Retinal pigment epithelial cell (primary cell): ENCODE results near the gene WDR18.

Source experiments
- DNase-seq: peaks from one replicate; pipeline ENCODE4 v3.0.0-alpha.2; 2010; ENCODE audit warnings: low read depth
- H3K4me3 ChIP-seq: 2 replicates; pipeline ENCODE4 v1.5.1; 2011; ENCODE audit warnings: mild to moderate bottlenecking, low read length, control low read depth, moderate library complexity
- TF ChIP-seq, protein P1 (sequence below): conservative IDR thresholded peaks from 2 replicates; pipeline ENCODE4 v1.5.1; 2011; ENCODE audit warnings: low read depth, low read length, control low read depth, inconsistent platforms

Gene WDR18, protein sequence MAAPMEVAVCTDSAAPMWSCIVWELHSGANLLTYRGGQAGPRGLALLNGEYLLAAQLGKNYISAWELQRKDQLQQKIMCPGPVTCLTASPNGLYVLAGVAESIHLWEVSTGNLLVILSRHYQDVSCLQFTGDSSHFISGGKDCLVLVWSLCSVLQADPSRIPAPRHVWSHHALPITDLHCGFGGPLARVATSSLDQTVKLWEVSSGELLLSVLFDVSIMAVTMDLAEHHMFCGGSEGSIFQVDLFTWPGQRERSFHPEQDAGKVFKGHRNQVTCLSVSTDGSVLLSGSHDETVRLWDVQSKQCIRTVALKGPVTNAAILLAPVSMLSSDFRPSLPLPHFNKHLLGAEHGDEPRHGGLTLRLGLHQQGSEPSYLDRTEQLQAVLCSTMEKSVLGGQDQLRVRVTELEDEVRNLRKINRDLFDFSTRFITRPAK

DNA sequence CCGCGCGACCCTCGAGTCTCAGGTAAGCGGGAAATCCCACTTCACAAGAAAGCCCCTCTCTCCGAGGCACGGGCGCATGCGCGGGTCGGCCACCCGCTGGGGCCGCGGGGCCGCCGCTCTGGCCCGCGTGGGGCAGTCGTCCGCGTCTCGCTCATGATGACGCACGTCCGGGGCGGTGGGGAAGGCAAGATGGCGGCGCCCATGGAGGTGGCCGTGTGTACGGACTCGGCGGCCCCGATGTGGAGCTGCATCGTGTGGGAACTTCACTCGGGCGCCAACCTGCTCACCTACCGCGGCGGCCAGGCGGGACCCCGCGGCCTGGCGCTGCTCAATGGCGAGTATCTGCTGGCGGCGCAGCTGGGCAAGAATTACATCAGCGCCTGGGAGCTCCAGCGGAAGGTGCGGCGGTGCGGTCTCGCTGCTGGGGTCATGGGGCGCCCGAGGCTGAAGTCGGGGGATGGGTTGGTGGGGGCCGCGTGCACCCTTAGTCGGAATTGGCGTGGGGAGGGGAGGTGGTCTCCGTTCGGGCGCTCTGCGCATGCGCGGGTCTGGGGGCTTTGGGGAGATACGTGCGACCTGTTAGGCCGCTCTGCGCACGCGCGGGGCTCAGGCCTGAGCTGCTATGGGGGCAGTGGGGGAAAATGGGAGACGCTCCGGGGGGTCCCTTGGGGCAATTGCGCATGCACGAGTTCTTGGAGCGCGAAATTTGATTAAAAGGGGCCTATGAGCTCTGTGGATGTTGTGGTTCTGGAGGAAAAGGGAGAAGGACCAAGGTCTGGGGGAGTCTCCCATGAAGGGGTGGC is at the start of gene WDR18:
TSS of gene WDR18 (plus strand) at position 181 of the 803 bp plus-strand sequence. CDS start at position 190, 9 bp downstream.
- DNase-seq = no peak
- TF ChIP-seq, protein P1, sequence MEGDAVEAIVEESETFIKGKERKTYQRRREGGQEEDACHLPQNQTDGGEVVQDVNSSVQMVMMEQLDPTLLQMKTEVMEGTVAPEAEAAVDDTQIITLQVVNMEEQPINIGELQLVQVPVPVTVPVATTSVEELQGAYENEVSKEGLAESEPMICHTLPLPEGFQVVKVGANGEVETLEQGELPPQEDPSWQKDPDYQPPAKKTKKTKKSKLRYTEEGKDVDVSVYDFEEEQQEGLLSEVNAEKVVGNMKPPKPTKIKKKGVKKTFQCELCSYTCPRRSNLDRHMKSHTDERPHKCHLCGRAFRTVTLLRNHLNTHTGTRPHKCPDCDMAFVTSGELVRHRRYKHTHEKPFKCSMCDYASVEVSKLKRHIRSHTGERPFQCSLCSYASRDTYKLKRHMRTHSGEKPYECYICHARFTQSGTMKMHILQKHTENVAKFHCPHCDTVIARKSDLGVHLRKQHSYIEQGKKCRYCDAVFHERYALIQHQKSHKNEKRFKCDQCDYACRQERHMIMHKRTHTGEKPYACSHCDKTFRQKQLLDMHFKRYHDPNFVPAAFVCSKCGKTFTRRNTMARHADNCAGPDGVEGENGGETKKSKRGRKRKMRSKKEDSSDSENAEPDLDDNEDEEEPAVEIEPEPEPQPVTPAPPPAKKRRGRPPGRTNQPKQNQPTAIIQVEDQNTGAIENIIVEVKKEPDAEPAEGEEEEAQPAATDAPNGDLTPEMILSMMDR = no peak
- peak within 1 kb of the TSS; percentile 89 for H3K4me3 ChIP-seq

DNA sequence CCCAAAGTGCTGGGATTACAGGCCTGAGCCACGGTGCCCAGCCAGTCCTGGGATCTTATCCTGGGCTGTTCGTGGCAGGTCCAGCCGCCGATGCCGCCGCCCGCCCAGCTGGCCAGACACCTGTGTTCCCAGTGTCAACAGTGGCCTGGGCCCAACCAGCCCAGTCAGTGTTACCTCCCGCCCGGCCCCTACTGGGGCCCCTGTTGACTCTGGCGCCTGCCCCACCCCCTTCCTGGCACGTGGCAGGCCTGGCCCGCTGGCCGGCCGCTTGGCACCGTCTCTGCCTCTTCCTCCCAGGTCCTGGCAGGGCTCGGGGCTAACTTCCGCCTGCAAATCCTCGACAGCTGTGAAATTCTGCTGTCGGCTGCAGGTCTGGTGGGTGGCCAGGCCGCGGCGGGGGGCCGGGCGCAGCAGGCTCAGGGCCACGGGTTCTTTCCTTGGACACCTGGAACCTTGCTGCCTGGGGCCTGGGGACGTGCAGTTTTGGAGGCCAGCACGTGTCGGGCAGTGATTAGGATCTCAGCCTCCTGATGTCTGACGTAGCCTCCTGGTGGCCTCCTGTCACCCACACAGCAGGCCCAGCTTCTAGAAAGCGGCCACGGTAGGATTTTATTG is 49.2 kb upstream of the WDR18 start:
- peak; percentile 51 for DNase-seq
- TF ChIP-seq, protein P1 = no peak
- no peak overlapping the region for H3K4me3 ChIP-seq

DNA sequence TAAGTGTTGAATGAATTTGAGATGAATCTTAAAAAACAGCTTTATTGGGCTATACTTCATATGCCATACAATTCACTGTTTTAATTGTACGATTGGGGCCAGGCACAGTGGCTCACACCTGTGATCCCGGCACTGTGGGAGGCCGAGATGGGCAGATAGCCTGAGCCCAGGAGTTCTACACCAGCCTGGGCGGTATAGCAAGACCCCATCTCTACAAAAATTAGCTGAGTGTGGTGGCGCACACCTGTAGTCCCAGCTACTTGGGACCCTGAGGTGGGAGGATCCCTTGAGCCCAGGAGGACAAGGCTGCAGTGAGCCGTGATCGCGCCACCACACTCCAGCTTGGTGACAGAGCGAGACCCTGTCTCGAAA is 48.0 kb upstream of the WDR18 start:
- TF ChIP-seq, protein P1 = no peak
- DNase-seq = no peak
- H3K4me3 ChIP-seq = no peak overlapping the region

DNA sequence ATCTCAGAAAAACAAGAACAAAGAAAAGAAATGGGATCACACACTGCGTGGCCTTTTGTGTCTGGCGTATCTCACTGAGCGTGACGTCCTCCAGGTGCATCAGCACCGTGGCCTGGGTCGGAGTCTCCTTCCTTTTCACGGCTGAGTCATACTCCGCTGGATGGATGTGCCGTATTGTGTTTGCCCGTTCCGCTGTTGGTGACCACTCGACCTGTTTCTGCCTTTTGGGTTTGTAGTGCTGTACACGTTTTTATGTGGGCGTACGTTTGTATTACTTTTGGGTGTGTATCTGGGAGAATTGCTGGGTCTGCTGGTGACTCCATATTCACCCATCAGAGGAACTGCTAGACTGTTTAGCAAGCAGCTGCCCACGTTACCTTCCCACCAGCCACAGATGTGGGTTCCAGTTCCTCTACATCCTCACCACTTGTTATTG is 46.9 kb upstream of the WDR18 start:
- TF ChIP-seq, protein P1 = no peak
- DNase-seq = no peak
- no peak overlapping the region for H3K4me3 ChIP-seq

DNA sequence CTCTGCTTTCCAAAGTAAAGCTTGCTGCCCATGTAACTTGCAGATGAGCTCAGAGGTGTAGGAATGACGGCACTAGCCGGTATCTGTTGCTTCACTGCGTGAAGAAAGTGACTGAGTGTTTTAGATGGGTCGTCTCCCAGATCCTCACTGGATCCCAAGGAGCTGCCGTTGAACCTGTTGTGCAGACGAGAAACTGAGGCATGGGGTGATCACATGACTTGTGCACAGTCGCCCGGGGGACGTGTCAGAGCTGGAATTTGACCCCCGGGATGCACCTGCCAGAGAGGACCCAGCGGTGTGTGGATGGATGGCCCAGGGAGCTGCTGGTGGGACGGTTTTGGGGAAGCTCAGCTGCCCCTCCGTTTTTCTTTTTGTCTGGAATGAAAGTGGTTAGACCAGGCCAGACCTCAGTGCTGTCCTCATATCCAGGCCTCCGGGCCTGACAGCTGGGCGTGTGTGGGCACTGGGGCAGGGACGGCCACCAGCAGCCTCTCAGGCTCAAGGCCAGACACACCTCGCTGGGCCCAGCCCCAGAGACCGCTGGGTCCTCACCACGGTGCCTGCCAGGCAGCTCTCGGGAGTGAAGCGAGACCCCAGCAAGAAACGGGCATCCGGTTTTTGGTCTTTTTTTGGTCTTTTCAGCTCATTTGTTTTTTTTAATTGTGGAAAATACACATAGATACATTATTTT is 45.8 kb upstream of the WDR18 start:
- no peak overlapping the region for H3K4me3 ChIP-seq
- TF ChIP-seq, protein P1 = no peak
- DNase-seq = no peak

DNA sequence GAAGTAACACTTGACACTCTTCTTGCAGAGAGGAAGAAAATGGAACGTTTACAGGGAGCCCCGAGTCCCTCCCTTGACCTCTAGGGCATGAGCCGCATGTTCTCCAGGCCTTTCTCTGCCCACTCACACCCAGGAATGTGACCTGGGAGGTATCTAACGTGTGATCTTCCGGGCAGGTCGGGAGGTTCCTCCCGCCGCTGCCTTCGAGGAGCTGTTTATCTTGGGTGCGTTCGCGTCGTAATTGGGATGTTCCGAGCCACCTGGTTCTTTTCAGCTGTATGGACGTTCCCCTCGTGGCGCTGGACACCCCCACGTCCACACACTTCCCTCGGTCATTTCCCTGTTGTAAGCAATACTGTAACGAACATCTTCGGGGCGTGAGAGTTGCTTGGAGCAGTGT is 44.7 kb upstream of the WDR18 start:
- DNase-seq = no peak
- TF ChIP-seq, protein P1 = no peak
- no peak overlapping the region for H3K4me3 ChIP-seq
